HepG2 (cell line): ENCODE results near the gene C4B. TPM values are rescaled to one million over a fixed set of nuclear protein-coding genes. Genes with fewer than 3 reads are reported as not detected.

Experiments used
- DRAP1 ChIP-seq: IDR thresholded peaks from 2 replicates; pipeline ENCODE4 v1.6.1; 2016; ENCODE audit warnings: missing genetic modification reagents, missing compliant biosample characterization
- FOXP4 ChIP-seq: sonication (generic); formaldehyde crosslinking; IDR thresholded peaks from 2 replicates; pipeline ENCODE4 v1.4.0; 2020; ENCODE audit warnings: missing genetic modification reagents
- GPBP1L1 ChIP-seq: sonication (generic); formaldehyde crosslinking; IDR thresholded peaks from 2 replicates; pipeline ENCODE4 v1.5.0; 2020; ENCODE audit warnings: mild to moderate bottlenecking, missing genetic modification reagents
- HIVEP1 ChIP-seq: sonication (generic); formaldehyde crosslinking; IDR thresholded peaks from 2 replicates; pipeline ENCODE4 v1.4.0; 2020; ENCODE audit warnings: mild to moderate bottlenecking, missing genetic modification reagents
- HMGXB3 ChIP-seq: sonication (generic); formaldehyde crosslinking; IDR thresholded peaks from 2 replicates; pipeline ENCODE4 v1.4.0; 2020; ENCODE audit warnings: missing genetic modification reagents, borderline replicate concordance
- MAZ ChIP-seq, 2 experiments: sonication (generic) in 1 of 2; formaldehyde crosslinking in 1 of 2; IDR thresholded peaks; 2 replicates each; pipeline versions ENCODE4 v1.5.0 to v1.6.1; 2012 to 2020; ENCODE audit warnings: low read depth in 2 of 2, mild to moderate bottlenecking in 2 of 2, borderline replicate concordance in 1 of 2, improper control_type of control experiment in 1 of 2, low read length in 1 of 2, missing genetic modification reagents in 1 of 2, moderate library complexity in 1 of 2
- SRY ChIP-seq: sonication (generic); formaldehyde crosslinking; IDR thresholded peaks from 2 replicates; pipeline ENCODE4 v1.8.0; 2022; ENCODE audit warnings: mild to moderate bottlenecking, missing genetic modification reagents
- ZNF282 ChIP-seq: fragments of 450-650 bp; IDR thresholded peaks from 2 replicates; pipeline ENCODE4 v1.6.1; 2018; ENCODE audit not compliant: partially characterized antibody
- ZNF318 ChIP-seq: sonication (generic); formaldehyde crosslinking; IDR thresholded peaks from 2 replicates; pipeline ENCODE4 v1.4.0; 2020; ENCODE audit warnings: mild to moderate bottlenecking, missing genetic modification reagents
- ZNF75D ChIP-seq: sonication (generic); formaldehyde crosslinking; IDR thresholded peaks from 2 replicates; pipeline ENCODE4 v1.8.1; 2023; ENCODE audit warnings: missing genetic modification reagents, mild to moderate bottlenecking, borderline replicate concordance
- polyA plus RNA-seq, 8 experiments: library from polyadenylated mRNA; depleted of rRNA in 3 of 8; stranded (reverse) in 7 of 8; unstranded in 1 of 8; fragments of >200 nt; fragmentation: Illumina TruSeq in 4 of 8; extraction: Trizol in 4 of 8; gene quantifications; 2 replicates each; pipeline versions ENCODE4 v1.2.1 to v1.2.3, GENCODE V29; 2011 to 2016; ENCODE audit warnings: low read depth in 4 of 8, missing spikeins in 1 of 8, mixed read lengths in 1 of 8; ENCODE audit not compliant: insufficient read depth in 1 of 8
- total RNA-seq, 5 experiments: library from RNA; depleted of rRNA; stranded (reverse); fragments of >200 nt; fragmentation: Illumina TruSeq; extraction: Trizol; gene quantifications; 2 replicates each; pipeline ENCODE4 v1.2.3, GENCODE V29; 2016; ENCODE audit warnings: low read depth in 1 of 5

The C4B gene
- total and polyA plus RNA-seq, 2 of the 13 experiments (the other 11 are each of a cell fraction or from before 2014, with no cell fraction given) = 167 to 538 TPM

GRCh38 chr6:31971993-31972708 lies 42.4 kb upstream of the C4B start, which contains the start of gene DXO (continued):
- peak; percentile 96 for TF ChIP-seq HMGXB3 (CRISPR knock-in tag)
- no peak for TF ChIP-seq ZNF75D (CRISPR knock-in tag)
- TF ChIP-seq ZNF282 = no peak
- peak; percentile 51; the same call in 1 of the 2 replicates for TF ChIP-seq ZNF318 (CRISPR knock-in tag)
- TF ChIP-seq MAZ (IDR thresholded peaks at IDR 0.05; ENCODE audit: borderline replicate concordance, low read depth, low read length) = peak; percentile 91
- peak; percentile 97 for TF ChIP-seq MAZ (CRISPR knock-in tag; IDR thresholded peaks at IDR 0.05; ENCODE audit: low read depth)
- TF ChIP-seq FOXP4 = peak; percentile 59
- peak; percentile 57 for TF ChIP-seq DRAP1 (CRISPR knock-in tag)
- no peak for TF ChIP-seq GPBP1L1
- TF ChIP-seq SRY (CRISPR knock-in tag) = no peak; the same call in 1 of the 2 replicates
- peak; percentile 94 for TF ChIP-seq HIVEP1
